Activated CD4-positive, alpha-beta T cell treated with anti-CD3 and anti-CD28 coated beads for 36 hours (primary cell): ENCODE data around the gene GSC2. TPM values are rescaled to one million over a fixed set of nuclear protein-coding genes. Genes with fewer than 3 reads are reported as not detected.

Source experiments
- ATAC-seq: fragments of 200-7000 bp; cut with Tn5 transposase; one replicate; pipeline ENCODE4 v1.10.0; 2021; ENCODE audit warnings: mild to moderate bottlenecking, moderate library complexity
- CTCF ChIA-PET: fragments of 350-600 bp; sonication (Branson Sonifier 250); formaldehyde crosslinking; loops from one replicate; lab custom pipeline; 2021; ENCODE audit warnings: antibody characterized with exemption; lab: Charles Lee
- POLR2A ChIA-PET: fragments of 350-600 bp; sonication (Branson Sonifier 250); formaldehyde crosslinking; loops from one replicate; lab custom pipeline; 2021; ENCODE audit warnings: antibody characterized with exemption, inconsistent platforms; lab: Charles Lee
- DNase-seq: peaks from one replicate; pipeline ENCODE4 v3.0.0-alpha.2; 2020
- H3K27ac Mint-ChIP-seq: one replicate; pipeline ENCODE4 v1.8.0; 2021; ENCODE audit warnings: mixed read lengths
- H3K27me3 Mint-ChIP-seq: one replicate; pipeline ENCODE4 v1.8.0; 2021; ENCODE audit warnings: mixed read lengths
- H3K36me3 Mint-ChIP-seq: one replicate; pipeline ENCODE4 v1.8.0; 2021; ENCODE audit warnings: low read depth, mixed read lengths
- H3K4me1 Mint-ChIP-seq: one replicate; pipeline ENCODE4 v1.8.0; 2021; ENCODE audit warnings: mixed read lengths
- H3K4me3 Mint-ChIP-seq: one replicate; pipeline ENCODE4 v1.8.0; 2021; ENCODE audit warnings: mild to moderate bottlenecking, moderate library complexity, mixed read lengths
- H3K9me3 Mint-ChIP-seq: one replicate; pipeline ENCODE4 v1.8.0; 2021; ENCODE audit warnings: low read depth, mixed read lengths
- intact Hi-C, 2 experiments: fragments of 100-400 bp; cut with DNase I in 1 of 2; cut with micrococcal nuclease in 1 of 2; formaldehyde crosslinking; loops; one replicate each; pipeline versions ENCODE4 v1.14.2 to v1.15.1; 2022 to 2024; cut with DNase I, micrococcal nuclease
- total RNA-seq, 2 experiments: library from RNA; stranded (reverse); gene quantifications; one replicate each; pipeline ENCODE4 v1.2.3, GENCODE V29; 2021

GSC2 gene
- total RNA-seq, 2 experiments from 2014 or later = not detected

GRCh38 chr22:19115628-19116027, 34.5 kb downstream of the GSC2 start:
- H3K27me3 Mint-ChIP-seq = no peaks in the 10 kb centered on the region
- ChIA-PET CTCF (interaction anchor here (1.3 kb wide), 1 partner anchor 10 kb away, joined by 3 read pairs; no protein-coding TSS in a partner anchor), POLR2A (interaction anchor here (0.9 kb wide), 1 partner anchor 28 kb away, joined by 3 read pairs; no protein-coding TSS in a partner anchor)
- H3K9me3 Mint-ChIP-seq = no peaks in the 10 kb centered on the region
- no peak overlapping the region for H3K27ac Mint-ChIP-seq
- intact Hi-C loops = no loop called here
- ATAC-seq (peak; percentile 24), DNase-seq (no peak)
- peaks cover 7% of the 10 kb centered on the region for H3K36me3 Mint-ChIP-seq
- no peak overlapping the region for H3K4me3 Mint-ChIP-seq
- H3K4me1 Mint-ChIP-seq = peaks cover 77% of the 10 kb centered on the region

- ChIA-PET CTCF (interaction anchor here (1.3 kb wide), 1 partner anchor 10 kb away, joined by 3 read pairs; no protein-coding TSS in a partner anchor), POLR2A (interaction anchor here (0.9 kb wide), 1 partner anchor 29 kb away, joined by 3 read pairs; no protein-coding TSS in a partner anchor)
- H3K4me1 Mint-ChIP-seq = peaks cover 75% of the 10 kb centered on the region
- intact Hi-C loops = no loop called here
- H3K27me3 Mint-ChIP-seq = no peaks in the 10 kb centered on the region
- ATAC-seq (no peak), DNase-seq (no peak)
- no peak overlapping the region for H3K4me3 Mint-ChIP-seq
- peak overlapping the region; percentile 33 for H3K27ac Mint-ChIP-seq
- H3K36me3 Mint-ChIP-seq = peaks cover 7% of the 10 kb centered on the region
- H3K9me3 Mint-ChIP-seq = no peaks in the 10 kb centered on the region
Measured at GRCh38 chr22:19114984-19115552, 35.0 kb downstream of the GSC2 start.

GRCh38 chr22:19113429-19113828, 36.7 kb downstream of the GSC2 start:
- DNase-seq (no peak), ATAC-seq (no peak)
- ChIA-PET POLR2A (no interaction called here), CTCF (interaction anchor here (0.6 kb wide), 1 partner anchor 311 kb away, joined by 3 read pairs; no protein-coding TSS in a partner anchor)
- no peak overlapping the region for H3K4me3 Mint-ChIP-seq
- peaks cover 7% of the 10 kb centered on the region for H3K36me3 Mint-ChIP-seq
- peaks cover 77% of the 10 kb centered on the region for H3K4me1 Mint-ChIP-seq
- no peak overlapping the region for H3K27ac Mint-ChIP-seq
- H3K27me3 Mint-ChIP-seq = no peaks in the 10 kb centered on the region
- H3K9me3 Mint-ChIP-seq = no peaks in the 10 kb centered on the region
- intact Hi-C loops = no loop called here

GRCh38 chr22:19111584-19111983, 38.5 kb downstream of the GSC2 start:
- no peak for DNase-seq
- H3K27me3 Mint-ChIP-seq = no peaks in the 10 kb centered on the region
- POLR2A ChIA-PET = no interaction called here
- H3K27ac Mint-ChIP-seq = peak overlapping the region; percentile 67
- no peak overlapping the region for H3K4me3 Mint-ChIP-seq
- peaks cover 7% of the 10 kb centered on the region for H3K36me3 Mint-ChIP-seq
- H3K4me1 Mint-ChIP-seq = peaks cover 78% of the 10 kb centered on the region
- no peak for ATAC-seq
- H3K9me3 Mint-ChIP-seq = no peaks in the 10 kb centered on the region
- intact Hi-C loops = no loop called here
- CTCF ChIA-PET = interaction anchor here (0.5 to 1.2 kb wide), 5 partner anchors 9 to 289 kb away, joined by 3 to 8 read pairs (median 4); partner anchors contain the start of gene DGCR2

GRCh38 chr22:19111140-19111539, 39.0 kb downstream of the GSC2 start:
- intact Hi-C loops = no loop called here

GRCh38 chr22:19110646-19111045, 39.4 kb downstream of the GSC2 start:
- POLR2A ChIA-PET = interaction anchor here (1.4 to 1.5 kb wide), 2 partner anchors 8 to 34 kb away, joined by 4 to 13 read pairs; partner anchors contain the start of gene ESS2
- CTCF ChIA-PET = interaction anchor here (0.6 to 1.2 kb wide), 3 partner anchors 37 to 289 kb away, joined by 3 to 4 read pairs (median 4); no protein-coding TSS in a partner anchor
- Mint-ChIP-seq H3K4me3 (no peak overlapping the region), H3K4me1 (peaks cover 78% of the 10 kb centered on the region), H3K27me3 (no peaks in the 10 kb centered on the region), H3K27ac (peak overlapping the region; percentile 67), H3K9me3 (no peaks in the 10 kb centered on the region), H3K36me3 (peaks cover 7% of the 10 kb centered on the region)
- DNase-seq (no peak), ATAC-seq (no peak)
- intact Hi-C loops = no loop called here

More at GRCh38 chr22:19111140-19111539, 39.0 kb downstream of the GSC2 start:
- ChIA-PET CTCF (interaction anchor here (0.6 to 1.2 kb wide), 5 partner anchors 11 to 289 kb away, joined by 3 to 8 read pairs (median 4); partner anchors contain the start of gene DGCR2), POLR2A (interaction anchor here (1.4 to 1.5 kb wide), 2 partner anchors 7 to 34 kb away, joined by 4 to 13 read pairs; partner anchors contain the start of gene ESS2)
- DNase-seq (no peak), ATAC-seq (no peak)
- Mint-ChIP-seq H3K4me3 (no peak overlapping the region), H3K4me1 (peaks cover 78% of the 10 kb centered on the region), H3K27me3 (no peaks in the 10 kb centered on the region), H3K27ac (peak overlapping the region; percentile 67), H3K36me3 (peaks cover 7% of the 10 kb centered on the region), H3K9me3 (no peaks in the 10 kb centered on the region)

GRCh38 chr22:19110064-19110458, 40.0 kb downstream of the GSC2 start:
- Mint-ChIP-seq H3K27ac (peak overlapping the region; percentile 72), H3K36me3 (peaks cover 7% of the 10 kb centered on the region), H3K4me3 (peak overlapping the region; percentile 5), H3K27me3 (no peaks in the 10 kb centered on the region), H3K4me1 (peaks cover 73% of the 10 kb centered on the region), H3K9me3 (no peaks in the 10 kb centered on the region)
- intact Hi-C loops = no loop called here
- POLR2A ChIA-PET = interaction anchor here (1.4 to 1.5 kb wide), 2 partner anchors 9 to 35 kb away, joined by 4 to 13 read pairs; partner anchors contain the start of gene ESS2
- no peak for ATAC-seq
- no peak for DNase-seq
- CTCF ChIA-PET = interaction anchor here (1.2 kb wide), 1 partner anchor 36 kb away, joined by 3 read pairs; no protein-coding TSS in a partner anchor

GRCh38 chr22:19109198-19110063, 40.7 kb downstream of the GSC2 start:
- Mint-ChIP-seq H3K27me3 (no peaks in the 10 kb centered on the region), H3K9me3 (no peaks in the 10 kb centered on the region), H3K4me3 (peak overlapping the region; percentile 5), H3K4me1 (peaks cover 68% of the 10 kb centered on the region), H3K36me3 (peaks cover 2% of the 10 kb centered on the region), H3K27ac (peak overlapping the region; percentile 72)
- ChIA-PET CTCF (no interaction called here), POLR2A (interaction anchor here (1.4 to 1.5 kb wide), 2 partner anchors 9 to 35 kb away, joined by 4 to 13 read pairs; partner anchors contain the start of gene ESS2)
- DNase-seq = peak; percentile 70
- intact Hi-C loops = loop anchor here (1.0 to 10.0 kb wide), 6 partner anchors 13 to 185 kb away; partner anchors contain the start of genes CLTCL1 (in 2 of the 2), DGCR2 (in 1 of the 2), ESS2 (in 1 of the 2) and SLC25A1 (in 1 of the 2)
- peak; percentile 94 for ATAC-seq

GRCh38 chr22:19108807-19109197, 41.3 kb downstream of the GSC2 start:
- no peaks in the 10 kb centered on the region for H3K27me3 Mint-ChIP-seq
- POLR2A ChIA-PET = no interaction called here
- intact Hi-C loops = loop anchor here (1.0 to 10.0 kb wide), 6 partner anchors 13 to 186 kb away; partner anchors contain the start of genes CLTCL1 (in 2 of the 2), DGCR2 (in 1 of the 2), ESS2 (in 1 of the 2) and SLC25A1 (in 1 of the 2)
- CTCF ChIA-PET = interaction anchor here (0.6 to 1.6 kb wide), 3 partner anchors 10 to 70 kb away, joined by 3 to 4 read pairs (median 3); partner anchors contain the start of gene SLC25A1
- H3K4me1 Mint-ChIP-seq = peaks cover 72% of the 10 kb centered on the region
- DNase-seq = no peak
- no peak for ATAC-seq
- H3K27ac Mint-ChIP-seq = peak overlapping the region; percentile 72
- no peaks in the 10 kb centered on the region for H3K9me3 Mint-ChIP-seq
- H3K36me3 Mint-ChIP-seq = peaks cover 2% of the 10 kb centered on the region
- H3K4me3 Mint-ChIP-seq = no peak overlapping the region

GRCh38 chr22:19107730-19108074, 42.4 kb downstream of the GSC2 start:
- no peak for ATAC-seq
- intact Hi-C loops = loop anchor here (2.0 to 10.0 kb wide), 5 partner anchors 15 to 187 kb away; partner anchors contain the start of genes CLTCL1 (in 2 of the 2), ESS2 (in 1 of the 2) and SLC25A1 (in 1 of the 2)
- H3K9me3 Mint-ChIP-seq = no peaks in the 10 kb centered on the region
- ChIA-PET CTCF (interaction anchor here (0.6 to 1.8 kb wide), 5 partner anchors 8 to 71 kb away, joined by 3 to 7 read pairs (median 4); partner anchors contain the start of genes ESS2 and SLC25A1), POLR2A (interaction anchor here (0.5 kb wide), 1 partner anchor 397 kb away, joined by 3 read pairs; no protein-coding TSS in a partner anchor)
- no peak overlapping the region for H3K4me3 Mint-ChIP-seq
- H3K27ac Mint-ChIP-seq = peak overlapping the region; percentile 74
- H3K4me1 Mint-ChIP-seq = peaks cover 68% of the 10 kb centered on the region
- no peaks in the 10 kb centered on the region for H3K36me3 Mint-ChIP-seq
- H3K27me3 Mint-ChIP-seq = no peaks in the 10 kb centered on the region
- no peak for DNase-seq
